SK-N-SH (cell line): ENCODE results near the gene MADCAM1. TPM values are rescaled to one million over a fixed set of nuclear protein-coding genes. Genes with fewer than 3 reads are reported as not detected.

Experiments used
- CTCF ChIA-PET: fragments of 300-600, 350-600 bp; formaldehyde crosslinking; extraction: SDS; loops from one replicate; lab custom pipeline; 2021; lab: Yijun Ruan, JAX
- POLR2A ChIA-PET: fragments of 350-600 bp; sonication (Branson Sonifier 250); formaldehyde crosslinking; extraction: SDS; loops from one replicate; lab custom pipeline; 2020; ENCODE audit warnings: antibody characterized with exemption, inconsistent platforms; lab: Yijun Ruan, JAX
- DNase-seq: peaks from one replicate; pipeline ENCODE4 v3.0.0; 2012
- H2AFZ ChIP-seq: fragments of 200-600 bp; sonication (generic); 2 replicates; pipeline ENCODE4 v1.8.1; 2016; ENCODE audit warnings: antibody characterized with exemption, mild to moderate bottlenecking, low read depth
- H3F3A ChIP-seq: fragments of 200-600 bp; sonication (generic); replicated peaks from 2 replicates; pipeline ENCODE3; 2016; ENCODE audit warnings: antibody characterized with exemption, mild to moderate bottlenecking; ENCODE audit not compliant: insufficient read depth
- H3K27ac ChIP-seq, 2 experiments: fragments of 200-500 bp in 1 of 2; fragments of 200-600 bp in 1 of 2; sonication (Bioruptor generic) in 1 of 2; sonication (generic), shearing (Covaris generic) in 1 of 2; 2 replicates each; pipeline versions ENCODE4 v1.5.1 to v1.6.1; 2014 to 2016; ENCODE audit warnings: low read depth in 2 of 2, inconsistent platforms in 1 of 2, low read length in 1 of 2, mild to moderate bottlenecking in 1 of 2, mixed read lengths in 1 of 2
- H3K27me3 ChIP-seq: fragments of 200-600 bp; sonication (generic), shearing (Covaris generic); 2 replicates; pipeline ENCODE4 v1.6.1; 2016; ENCODE audit warnings: mixed run types; ENCODE audit not compliant: insufficient read depth
- H3K36me3 ChIP-seq, 2 experiments: fragments of 200-500 bp in 1 of 2; fragments of 200-600 bp in 1 of 2; sonication (Bioruptor generic) in 1 of 2; sonication (generic) in 1 of 2; replicated peaks in 1 of 2; 2 replicates each; pipeline versions ENCODE3 to v1.5.1; 2014 to 2016; ENCODE audit warnings: low read length in 1 of 2, mild to moderate bottlenecking in 1 of 2; ENCODE audit not compliant: insufficient read depth in 2 of 2, control insufficient read depth in 1 of 2
- H3K4me1 ChIP-seq, 2 experiments: fragments of 200-500 bp in 1 of 2; fragments of 200-600 bp in 1 of 2; sonication (Bioruptor generic) in 1 of 2; sonication (generic), shearing (Covaris generic) in 1 of 2; 2 replicates each; pipeline versions ENCODE4 v1.5.1 to v1.6.1; 2014 to 2016; ENCODE audit warnings: low read depth in 1 of 2, low read length in 1 of 2, mixed run types in 1 of 2; ENCODE audit not compliant: insufficient read depth in 2 of 2, control insufficient read depth in 1 of 2
- H3K4me2 ChIP-seq: fragments of 200-600 bp; sonication (generic), shearing (Covaris generic); 2 replicates; pipeline ENCODE4 v1.6.1; 2017; ENCODE audit warnings: mixed run types
- H3K4me3 ChIP-seq, 2 experiments: fragments of 200-500 bp in 1 of 2; fragments of 200-600 bp in 1 of 2; sonication (Bioruptor generic) in 1 of 2; sonication (generic), shearing (Covaris generic) in 1 of 2; 2 replicates each; pipeline versions ENCODE4 v1.5.1 to v1.8.1; 2014 to 2016; ENCODE audit warnings: low read depth in 2 of 2, inconsistent platforms in 1 of 2, low read length in 1 of 2, mild to moderate bottlenecking in 1 of 2, mixed read lengths in 1 of 2, moderate library complexity in 1 of 2
- H3K79me2 ChIP-seq: fragments of 200-600 bp; sonication (generic); 2 replicates; pipeline ENCODE4 v1.8.1; 2017; ENCODE audit warnings: mild to moderate bottlenecking; ENCODE audit not compliant: insufficient read depth
- H3K9ac ChIP-seq: fragments of 200-600 bp; sonication (generic); 2 replicates; pipeline ENCODE4 v1.6.1; 2017; ENCODE audit warnings: mixed run types
- H3K9me2 ChIP-seq: fragments of 200-600 bp; sonication (generic); 2 replicates; pipeline ENCODE4 v1.6.1; 2017; ENCODE audit warnings: mixed run types
- H3K9me3 ChIP-seq: fragments of 200-600 bp; sonication (generic); 2 replicates; pipeline ENCODE4 v1.6.1; 2017; ENCODE audit warnings: mixed run types, mild to moderate bottlenecking, moderate library complexity
- H4K20me1 ChIP-seq: fragments of 200-600 bp; sonication (generic); 2 replicates; pipeline ENCODE4 v1.6.1; 2017; ENCODE audit warnings: mild to moderate bottlenecking, mixed run types; ENCODE audit not compliant: insufficient read depth
- CHD2 ChIP-seq: fragments of 150-350 bp; IDR thresholded peaks from 2 replicates; pipeline ENCODE4 v1.6.1; 2018; ENCODE audit warnings: low read length; ENCODE audit not compliant: partially characterized antibody
- EP300 ChIP-seq, 2 experiments: IDR thresholded peaks; 2 replicates each; pipeline versions ENCODE4 v1.4.0 to v1.6.1; 2012; ENCODE audit warnings: borderline replicate concordance in 1 of 2, low read depth in 1 of 2, low read length in 1 of 2
- FOSL2 ChIP-seq: IDR thresholded peaks from 2 replicates; pipeline ENCODE4 v1.4.0; 2012; ENCODE audit warnings: low read depth, mild to moderate bottlenecking, moderate library complexity, borderline replicate concordance
- GABPA ChIP-seq: IDR thresholded peaks from 2 replicates; pipeline ENCODE4 v1.4.0; 2012; ENCODE audit warnings: low read depth, mild to moderate bottlenecking
- MXI1 ChIP-seq: IDR thresholded peaks from 2 replicates; pipeline ENCODE4 v1.6.1; 2012; ENCODE audit warnings: mild to moderate bottlenecking, low read depth, low read length, improper control_type of control experiment
- REST ChIP-seq: IDR thresholded peaks from 2 replicates; pipeline ENCODE4 v1.6.1; 2012; ENCODE audit warnings: mild to moderate bottlenecking, low read depth, low read length, moderate library complexity
- TEAD4 ChIP-seq: IDR thresholded peaks from 2 replicates; pipeline ENCODE4 v1.4.0; 2012; ENCODE audit warnings: mild to moderate bottlenecking, borderline replicate concordance; ENCODE audit not compliant: insufficient read depth
- USF2 ChIP-seq: fragments of 150-350 bp; IDR thresholded peaks from 2 replicates; pipeline ENCODE4 v1.6.1; 2017; ENCODE audit warnings: antibody characterized with exemption, low read length, low read depth, borderline replicate concordance
- YY1 ChIP-seq: IDR thresholded peaks from 2 replicates; pipeline ENCODE4 v1.4.0; 2012; ENCODE audit warnings: low read depth, mild to moderate bottlenecking
- WGBS: methylation state at CpG from one replicate; pipeline ENCODE4 v1.1.6; 2017; ENCODE audit warnings: low lambda C conversion rate; 5-methylcytosine and 5-hydroxymethylcytosine counted together
- polyA plus RNA-seq, 3 experiments: library from polyadenylated mRNA; depleted of rRNA; stranded (reverse); fragments of >200 nt; gene quantifications; 2 replicates each; pipeline ENCODE4 v1.2.3, GENCODE V29; 2012

MADCAM1 gene
- polyA plus RNA-seq, 1 of the 3 experiments (the other 2 are of a cell fraction), result 0.81 TPM

- no peak overlapping the region for H3K9ac ChIP-seq
- no peaks in the 10 kb centered on the region for H3K27me3 ChIP-seq
- H3K9me3 ChIP-seq, result no peaks in the 10 kb centered on the region
- peak; percentile 30 for DNase-seq
- H3K4me3 ChIP-seq, result no peak overlapping the region
- peaks cover 24% of the 10 kb centered on the region for H3F3A ChIP-seq
- H4K20me1 ChIP-seq, result no peaks in the 10 kb centered on the region
- H3K27ac ChIP-seq, result peak overlapping the region in 1 of 2 experiments; percentile 35; a peak in 1 of 4 replicates
- H3K4me2 ChIP-seq, result no peak overlapping the region
- 44% methylated on average over 17 of the region's 20 CpGs for WGBS
- ChIA-PET POLR2A (no interaction called here), CTCF (interaction anchor here (1.0 to 1.9 kb wide), 4 partner anchors 13 to 215 kb away, joined by 4 to 6 read pairs (median 6); partner anchors contain the start of gene MADCAM1)
- H3K79me2 ChIP-seq, result no peaks in the 10 kb centered on the region
- no peaks in the 10 kb centered on the region for H3K36me3 ChIP-seq
- TF ChIP-seq TEAD4 (no peak), CHD2 (no peak), REST (peak; percentile 81; the same call in 1 of the 2 replicates), YY1 (no peak), GABPA (no peak), EP300 (IDR thresholded peaks at IDR 0.05; ENCODE audit: borderline replicate concordance in 1 of 2, low read depth in 1 of 2, low read length in 1 of 2) (no peak), USF2 (no peak), MXI1 (no peak), FOSL2 (no peak)
- peaks cover 0 to 17% of the 10 kb centered on the region in 2 experiments; a peak in 1 of 4 replicates for H3K4me1 ChIP-seq
- no peak overlapping the region for H2AFZ ChIP-seq
- no peaks in the 10 kb centered on the region for H3K9me2 ChIP-seq
These were observed 13.9 kb upstream of the MADCAM1 start for GRCh38 chr19:482186-483041.
